ENCODE data around the gene EGF.

The EGF gene

GRCh38 chr4:109959195-109959594 lies 46.5 kb downstream of the EGF start:
- no peak for DNase-seq (ENCODE audit: low read depth)

- no peak for DNase-seq (ENCODE audit: low read depth)
Measured at GRCh38 chr4:109962401-109962800, 49.7 kb downstream of the EGF start.

- no peak for DNase-seq (ENCODE audit: low read depth)
Measured at GRCh38 chr4:109966891-109967481, 54.3 kb downstream of the EGF start.

GRCh38 chr4:109967798-109968520 lies 55.3 kb downstream of the EGF start:
- no peak for DNase-seq (ENCODE audit: low read depth)

GRCh38 chr4:109969087-109969486 lies 56.4 kb downstream of the EGF start:
- DNase-seq (ENCODE audit: low read depth), result no peak

- DNase-seq (ENCODE audit: low read depth), result no peak
Measured at GRCh38 chr4:109969919-109970318, 57.2 kb downstream of the EGF start.

GRCh38 chr4:109972786-109973528 lies 60.3 kb downstream of the EGF start:
- DNase-seq (ENCODE audit: low read depth), result no peak

- DNase-seq (ENCODE audit: low read depth), result no peak
Measured at GRCh38 chr4:109973529-109973905, 60.8 kb downstream of the EGF start.

- DNase-seq (ENCODE audit: low read depth), result no peak
Measured at GRCh38 chr4:109976189-109976588, 63.5 kb downstream of the EGF start.

GRCh38 chr4:109977854-109978501 lies 65.3 kb downstream of the EGF start:
- DNase-seq (ENCODE audit: low read depth), result no peak

- DNase-seq (ENCODE audit: low read depth), result no peak
Measured at GRCh38 chr4:109978704-109979454, 66.2 kb downstream of the EGF start.

GRCh38 chr4:109979920-109980717 lies 67.4 kb downstream of the EGF start:
- no peak for DNase-seq (ENCODE audit: low read depth)

GRCh38 chr4:109981936-109982335 lies 69.3 kb downstream of the EGF start:
- DNase-seq (ENCODE audit: low read depth), result no peak

GRCh38 chr4:109982521-109982920 lies 69.8 kb downstream of the EGF start:
- no peak for DNase-seq (ENCODE audit: low read depth)

GRCh38 chr4:109985993-109986974 lies 73.6 kb downstream of the EGF start:
- DNase-seq (ENCODE audit: low read depth), result no peak

GRCh38 chr4:109989044-109989443 lies 76.4 kb downstream of the EGF start:
- no peak for DNase-seq (ENCODE audit: low read depth)

GRCh38 chr4:109989618-109990017 lies 76.9 kb downstream of the EGF start:
- DNase-seq (ENCODE audit: low read depth), result no peak

GRCh38 chr4:109990261-109991257 lies 77.9 kb downstream of the EGF start:
- DNase-seq (ENCODE audit: low read depth), result no peak

- no peak for DNase-seq (ENCODE audit: low read depth)
Measured at GRCh38 chr4:109993116-109993515, 80.4 kb downstream of the EGF start.
